NCI-H446 treated with DMSO at 0.1 percent for 48 hours (cell line): ENCODE measurements around the gene CCL15.

Source experiments
- DNase-seq: peaks from one replicate; lab custom pipeline; 2025; lab: John Stamatoyannopoulos, UW

CCL15 gene

DNA sequence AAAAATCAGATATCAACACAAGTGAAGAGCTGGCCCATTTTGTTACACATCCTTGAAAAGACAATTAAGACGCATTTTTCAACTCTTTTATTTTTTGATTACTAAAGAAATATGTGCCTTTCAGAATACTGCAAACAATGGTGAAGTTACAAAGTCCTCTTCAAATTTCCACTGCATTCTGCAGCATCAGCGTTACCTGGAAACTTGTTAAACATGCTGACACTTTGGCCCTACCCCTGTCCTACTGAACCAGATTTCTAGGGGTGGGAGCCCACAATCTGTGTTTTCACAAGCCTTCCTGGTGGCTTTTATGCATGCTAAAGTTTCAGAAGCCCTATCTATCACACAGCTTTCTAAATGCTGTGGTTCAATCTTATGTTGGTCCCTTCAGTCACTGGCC, 10.3 kb downstream of the CCL15 start:
- no peak for DNase-seq

DNA sequence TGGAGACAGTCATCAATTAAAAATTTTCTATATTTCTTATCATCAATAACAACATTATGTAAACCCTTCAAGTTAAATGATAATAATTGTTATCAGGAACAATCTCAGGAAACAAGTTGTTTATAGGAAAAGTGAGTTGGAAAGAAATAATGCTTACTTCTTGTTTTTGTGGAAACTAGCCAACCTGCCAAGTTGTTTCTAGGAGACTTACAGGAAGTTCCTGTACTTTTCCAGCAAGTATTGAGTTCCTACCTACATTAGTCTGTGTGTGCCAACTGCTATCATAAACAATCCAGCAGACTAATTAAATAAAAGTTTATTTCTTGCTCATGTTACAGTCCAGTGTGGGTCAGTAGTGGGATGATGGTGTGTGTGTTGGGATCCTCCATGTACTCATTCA, 13.2 kb downstream of the CCL15 start:
- DNase-seq = no peak

DNA sequence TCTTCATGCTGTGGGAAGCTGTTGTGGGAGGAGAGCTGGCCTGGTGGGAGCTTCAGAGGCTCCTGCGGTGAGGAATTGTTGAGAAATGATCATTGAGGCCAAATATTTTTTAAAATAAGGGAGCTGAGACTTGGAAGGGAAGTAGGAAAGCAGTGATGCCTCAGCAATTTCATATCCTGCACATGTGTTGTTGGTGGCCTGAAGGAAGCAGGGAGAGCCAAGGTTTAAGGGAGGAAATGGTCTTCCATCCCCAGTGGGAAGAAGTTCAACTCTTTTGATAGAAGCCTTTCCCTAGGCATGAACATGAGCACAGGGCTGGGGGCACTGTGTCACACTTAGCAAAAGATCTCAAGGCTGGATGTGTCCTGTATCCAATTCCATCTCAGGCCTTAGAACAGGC, 14.7 kb downstream of the CCL15 start, which contains the start of gene CCL14:
Gene CCL14, minus strand, starts transcription at position 87 of the 400 bp plus-strand sequence. Its CDS starts 80 bp downstream, at position 7.
- no peak for DNase-seq

DNA sequence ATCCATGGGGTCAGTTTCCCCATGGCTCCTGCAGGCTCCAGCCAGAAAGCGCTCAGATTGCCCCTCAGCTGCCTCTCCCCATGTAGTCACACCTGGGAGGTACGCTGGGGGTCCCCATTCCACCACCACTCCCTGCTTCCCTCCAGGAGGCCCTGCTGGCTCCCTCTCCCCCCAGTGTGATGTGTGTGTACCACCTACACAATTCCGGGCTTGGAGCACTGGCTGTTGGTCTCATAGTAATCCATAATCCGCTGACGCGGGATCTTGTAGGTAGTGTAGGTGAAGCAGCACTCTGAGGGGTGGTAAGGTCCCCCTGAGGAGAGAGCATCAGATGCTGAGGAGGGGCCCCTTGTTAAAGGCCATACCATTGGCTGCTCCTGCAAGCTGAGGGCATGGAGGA, 17.2 kb downstream of the CCL15 start:
- no peak for DNase-seq

DNA sequence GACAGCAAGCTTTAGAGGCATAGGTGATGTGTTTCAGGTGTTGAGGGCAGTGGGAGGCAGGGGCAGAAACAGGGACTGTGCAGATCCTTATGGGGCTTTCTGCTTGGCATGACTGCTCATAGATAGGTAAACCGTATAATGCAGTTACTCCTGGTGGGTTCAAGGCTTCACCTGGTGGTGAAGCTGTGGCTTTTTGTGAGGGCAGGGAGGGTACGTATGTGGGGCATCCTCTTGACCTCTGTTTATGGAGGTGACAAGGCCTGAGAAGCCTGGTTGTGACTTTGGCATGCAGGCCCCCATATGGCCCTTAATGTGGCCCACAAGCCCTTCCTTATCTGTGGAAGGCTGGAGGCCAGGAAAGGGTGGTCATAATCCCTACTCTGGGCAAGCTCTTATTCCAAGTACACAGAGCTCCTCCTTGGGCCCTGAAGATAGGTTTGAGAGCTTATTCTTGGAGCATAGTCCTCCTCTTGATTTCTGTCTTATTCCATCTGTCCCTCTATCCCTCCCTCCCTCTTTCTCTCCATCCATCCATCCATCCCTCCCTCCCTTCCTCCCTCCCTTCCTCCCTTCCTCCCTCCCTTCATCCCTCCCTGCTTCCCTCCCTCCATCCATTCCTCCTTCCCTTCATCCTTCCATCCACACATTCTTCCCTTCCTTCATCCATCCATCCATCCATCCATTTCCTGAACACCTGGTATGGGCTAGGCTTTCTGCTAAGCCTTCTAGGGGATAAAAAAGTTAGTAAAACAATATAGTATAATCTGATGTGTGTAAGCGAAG, 18.8 kb downstream of the CCL15 start:
- DNase-seq = no peak

DNA sequence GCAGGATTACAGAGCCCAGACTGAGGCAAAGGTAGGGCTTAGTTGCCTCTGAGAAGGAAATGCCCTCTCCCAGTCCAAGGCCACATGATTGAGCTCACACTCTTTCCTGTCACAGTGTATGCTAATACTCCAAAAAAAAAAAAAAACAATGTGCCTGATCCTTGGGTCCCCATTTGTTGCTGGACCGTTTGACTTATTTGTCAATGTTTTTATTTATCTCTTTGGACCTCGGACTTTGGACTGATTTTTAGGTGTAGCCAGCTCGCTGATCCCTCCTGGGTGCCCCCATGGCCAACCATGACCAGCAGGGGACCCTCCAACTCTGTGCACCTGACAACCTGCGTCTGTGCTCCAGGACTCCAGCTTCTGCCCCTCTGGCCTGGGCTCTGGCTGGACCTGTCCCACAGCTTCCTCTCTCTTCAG, 19.4 kb downstream of the CCL15 start:
- DNase-seq = no peak

DNA sequence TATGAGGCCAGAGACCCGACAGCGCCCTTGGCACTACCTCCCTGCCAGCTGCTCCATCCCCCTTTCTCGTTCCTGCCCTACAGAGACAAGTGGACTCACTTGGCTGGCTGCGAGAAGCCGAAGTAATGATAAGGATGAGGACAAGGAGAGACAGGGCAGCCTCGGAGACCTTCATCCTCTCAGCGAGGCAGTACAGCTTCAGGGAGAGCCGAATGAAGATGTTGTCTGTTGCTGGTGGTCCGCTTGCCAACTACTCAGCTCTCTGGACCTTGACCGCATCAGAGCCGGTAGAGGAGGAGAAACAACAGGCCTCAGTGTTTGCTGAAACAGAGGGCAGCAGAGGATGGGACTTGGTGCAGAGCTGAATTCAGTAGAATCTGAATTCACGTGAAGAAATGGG, 20.1 kb downstream of the CCL15 start, which contains the start of gene CCL16:
Gene CCL16, minus strand, starts transcription at position 252 of the 400 bp plus-strand sequence. Its CDS starts 77 bp downstream, at position 175.
- DNase-seq = no peak

DNA sequence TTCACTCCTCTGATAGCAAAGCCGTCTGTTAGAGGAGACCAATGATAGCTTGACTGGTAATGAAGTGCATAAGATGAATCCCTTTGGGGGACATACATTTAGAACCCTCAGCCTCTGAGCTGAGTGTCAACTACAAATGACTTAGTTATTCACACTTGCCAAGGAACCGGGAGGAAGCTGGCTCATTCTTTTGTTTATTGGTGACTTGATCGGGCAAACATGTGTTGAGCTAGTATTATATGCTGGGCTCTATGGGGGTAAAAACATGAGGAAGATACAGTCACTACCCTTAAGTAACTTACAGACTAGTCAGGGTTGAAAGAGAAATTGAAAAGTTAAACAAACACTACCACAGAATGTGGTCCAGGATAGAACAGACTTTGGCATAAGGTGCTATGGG, 23.0 kb downstream of the CCL15 start:
- DNase-seq = no peak

DNA sequence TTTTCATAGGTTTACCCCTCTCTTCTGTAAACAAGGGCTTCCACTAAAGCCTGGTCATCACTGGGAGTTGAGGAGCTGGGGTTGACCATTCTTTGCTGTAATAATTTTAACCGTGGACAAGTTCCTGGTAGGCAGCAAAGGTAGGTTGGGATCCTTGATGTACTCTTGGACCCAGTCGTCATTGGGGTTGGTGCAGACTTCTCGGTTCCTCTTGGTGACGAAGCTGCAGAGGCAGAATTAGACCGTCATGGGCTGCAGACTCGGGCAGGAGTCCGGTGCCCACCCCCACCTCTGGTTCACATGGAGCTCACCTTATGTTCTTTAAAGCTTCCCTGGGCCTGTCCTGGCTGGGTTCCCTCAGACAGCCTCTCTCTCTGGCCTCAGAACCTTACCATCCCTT, 23.8 kb downstream of the CCL15 start:
- no peak for DNase-seq

DNA sequence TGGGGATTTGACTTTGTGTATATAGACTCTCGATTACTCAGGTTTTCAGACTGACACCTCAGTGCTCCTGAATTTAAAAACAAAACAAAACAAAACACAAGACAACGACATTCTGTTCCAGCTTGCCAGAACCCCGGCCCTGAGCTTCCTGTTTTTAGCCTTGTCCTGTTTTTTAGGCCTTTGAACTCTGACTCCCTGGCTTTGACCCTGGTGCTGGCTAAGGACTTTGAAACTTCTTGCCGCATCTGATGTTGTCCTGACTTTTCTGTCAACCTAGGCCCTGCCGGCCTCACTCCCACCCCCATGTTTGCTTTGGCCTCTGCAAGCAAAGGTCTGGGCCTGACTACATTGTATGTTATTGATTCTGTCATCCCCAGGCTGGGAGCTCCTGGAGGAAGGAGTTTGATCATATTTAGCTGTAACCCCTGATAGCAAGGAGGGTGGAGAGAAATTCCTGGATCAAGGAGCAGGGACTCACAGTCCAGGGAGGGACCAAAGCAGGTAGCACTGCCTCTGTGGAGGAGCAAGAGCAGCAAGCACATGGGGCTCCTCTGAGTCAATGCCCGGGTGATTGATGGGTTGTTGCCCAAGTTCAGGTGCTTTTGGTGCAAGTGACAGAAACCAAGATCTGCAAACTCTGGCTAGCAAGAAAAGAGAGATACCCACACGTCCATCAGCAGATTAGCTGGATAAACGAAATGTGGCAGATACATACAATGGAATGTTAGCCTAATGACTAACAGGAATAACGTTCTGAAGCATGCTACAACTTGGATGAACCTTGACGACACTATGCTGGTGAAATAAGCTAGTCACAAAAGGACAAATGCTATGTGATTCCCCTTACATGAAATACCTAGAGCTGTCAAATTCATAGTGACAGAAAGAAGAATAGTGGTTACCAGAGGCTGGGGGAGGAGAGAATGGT, 27.8 kb downstream of the CCL15 start:
- no peak for DNase-seq

DNA sequence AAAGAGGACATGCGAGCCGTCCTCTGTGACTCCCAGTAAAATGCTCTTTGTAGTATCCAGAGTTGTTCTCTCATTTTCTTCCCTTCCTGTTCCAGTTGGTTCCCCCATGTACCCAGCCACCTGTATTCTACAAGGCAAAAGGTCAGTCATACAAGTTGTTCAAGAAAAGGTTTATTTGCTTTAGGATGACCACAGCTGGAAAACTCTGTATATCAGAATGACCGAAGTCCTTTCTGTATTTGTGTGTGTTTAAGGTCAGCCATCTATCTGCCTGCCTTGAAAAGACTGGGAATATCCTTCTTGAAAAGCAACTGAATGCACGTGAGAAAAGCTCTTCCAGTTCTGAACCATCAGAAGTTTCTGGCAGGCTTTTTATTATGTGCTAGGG, 28.4 kb downstream of the CCL15 start:
- DNase-seq = no peak

DNA sequence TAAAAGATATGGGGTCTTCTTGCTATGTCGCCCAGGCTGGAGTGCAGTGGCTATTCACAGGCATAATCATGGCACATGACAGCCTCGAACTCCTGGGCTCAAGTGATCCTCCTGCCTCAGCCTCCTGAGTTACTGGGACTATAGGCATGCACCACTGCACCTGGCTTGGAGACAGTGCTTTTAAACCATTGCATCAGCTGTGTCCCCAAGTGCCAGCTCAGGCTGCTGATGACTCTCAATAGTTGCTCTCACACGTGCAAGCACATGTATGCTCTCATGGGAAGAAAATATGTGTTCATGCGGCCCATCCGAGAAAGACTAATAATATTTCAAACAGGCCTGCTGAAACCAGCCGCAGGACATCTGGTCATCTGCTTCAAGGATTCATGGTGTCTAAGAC, 28.8 kb downstream of the CCL15 start:
- no peak for DNase-seq

DNA sequence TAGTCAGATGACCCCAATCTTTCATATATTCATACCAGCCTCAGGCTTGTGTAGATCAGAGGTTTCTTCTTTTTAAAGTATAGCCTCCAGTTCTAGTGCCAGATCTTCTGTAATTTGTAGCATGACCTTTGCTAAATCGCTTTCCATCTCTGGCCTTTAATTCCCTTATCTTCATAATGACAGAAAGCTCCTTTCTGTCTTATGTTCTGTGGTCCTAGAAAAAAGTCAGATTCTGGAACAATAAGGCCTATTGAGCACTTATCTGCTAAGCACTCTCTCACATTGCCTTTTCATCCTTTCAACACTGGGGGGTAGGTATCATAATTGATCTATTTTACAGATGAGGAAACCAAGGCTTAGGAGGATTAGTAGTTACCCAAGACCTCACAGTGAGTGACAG, 29.3 kb downstream of the CCL15 start:
- DNase-seq = no peak

DNA sequence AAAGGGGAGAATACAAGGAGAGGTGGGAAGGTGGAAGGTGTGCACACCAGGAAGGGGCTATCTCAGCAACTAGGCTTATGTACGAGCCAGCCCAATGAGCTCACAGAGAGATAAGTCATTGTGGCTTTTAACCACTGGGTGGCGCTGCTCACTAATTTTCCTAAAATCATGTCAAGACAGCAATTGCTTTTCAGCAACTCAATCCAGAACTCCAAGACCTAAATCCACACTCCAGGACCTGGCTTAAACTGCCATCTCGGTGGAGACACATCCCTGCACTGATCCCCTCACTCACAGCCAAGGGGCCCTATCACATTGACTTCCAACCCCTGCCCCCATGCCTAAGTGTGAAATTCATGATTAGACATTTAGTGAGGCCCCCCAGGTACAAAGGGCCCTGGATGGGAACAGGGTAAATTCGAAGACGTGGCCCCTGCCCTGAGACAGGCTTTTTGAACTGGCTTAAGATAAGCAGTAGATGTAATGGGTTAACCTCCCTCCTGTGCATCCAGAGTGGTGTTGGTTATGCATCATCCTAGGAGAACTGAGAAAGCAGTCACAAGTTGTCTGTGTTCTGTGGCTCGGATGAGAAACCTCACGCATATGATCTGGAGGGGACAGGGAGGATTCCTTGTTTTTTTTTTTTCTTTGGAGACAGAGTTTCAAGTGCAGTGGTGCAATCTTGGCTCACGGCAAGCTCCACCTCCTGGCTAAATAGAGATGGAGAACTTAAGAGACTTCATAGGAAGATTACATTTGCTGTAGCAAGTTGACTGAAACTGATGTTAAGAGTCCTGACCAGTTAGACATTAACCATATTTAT, 31.6 kb downstream of the CCL15 start:
- peak; percentile 16 for DNase-seq

DNA sequence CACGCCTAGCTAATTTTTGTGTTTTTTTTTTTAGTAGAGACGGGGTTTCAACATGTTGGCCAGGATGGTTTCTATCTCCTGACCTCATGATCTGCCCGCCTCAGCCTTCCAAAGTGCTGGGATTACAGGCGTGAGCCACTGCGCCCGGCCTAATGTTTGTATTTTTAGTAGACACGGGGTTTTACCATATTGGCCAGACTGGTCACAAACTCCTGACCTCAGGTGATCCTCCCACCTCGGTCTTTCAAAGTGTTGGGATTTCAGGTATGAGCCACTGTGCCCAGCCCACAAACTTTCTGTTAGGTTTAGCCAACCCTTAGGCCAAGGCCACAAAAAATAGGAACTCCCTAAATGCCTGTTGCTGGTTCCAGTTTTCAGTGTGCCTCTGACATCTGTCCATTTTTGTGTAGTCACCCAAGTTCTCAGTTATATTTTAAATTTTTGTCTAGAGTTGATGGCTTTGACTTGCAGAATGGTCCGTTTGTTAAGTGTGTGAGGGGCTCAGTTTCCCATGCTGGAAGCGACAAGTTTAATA, 32.8 kb downstream of the CCL15 start:
- no peak for DNase-seq

DNA sequence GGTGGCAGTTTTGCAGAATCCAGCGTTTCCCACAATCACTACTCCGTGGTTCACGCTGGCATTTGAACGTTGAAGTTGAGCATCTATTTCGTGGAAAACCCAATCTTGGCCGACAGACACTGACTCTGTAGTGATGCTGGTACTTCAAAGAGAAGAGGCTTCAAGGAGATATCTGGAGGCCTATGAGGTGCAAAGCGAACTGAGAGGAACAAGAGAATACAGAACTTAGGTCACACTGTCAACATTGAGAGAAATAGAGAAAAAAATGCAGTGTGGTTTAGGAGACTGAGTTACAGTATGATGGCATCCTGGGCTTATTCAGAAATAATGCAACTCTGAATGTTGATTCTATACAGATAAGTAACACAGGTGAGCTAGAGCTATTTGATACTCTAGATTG, 36.1 kb downstream of the CCL15 start:
- DNase-seq = no peak

DNA sequence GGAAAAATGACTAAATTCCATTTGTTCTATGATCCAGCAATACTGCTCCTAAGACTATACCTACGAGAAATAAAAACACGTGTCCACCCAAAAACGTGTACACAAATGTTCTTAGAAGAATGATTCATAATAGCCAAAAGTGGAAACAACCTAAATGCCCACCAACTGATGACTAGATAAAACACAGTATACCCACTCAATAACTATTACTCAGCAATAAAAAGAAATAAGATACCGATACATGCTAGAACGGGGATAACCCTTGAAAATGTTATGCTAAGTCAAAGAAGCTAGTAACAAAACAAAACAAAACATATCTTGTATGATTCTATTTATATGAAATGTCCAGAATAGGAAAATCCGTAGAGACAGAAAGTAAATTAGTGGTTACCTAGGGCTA, 37.7 kb downstream of the CCL15 start:
- no peak for DNase-seq

DNA sequence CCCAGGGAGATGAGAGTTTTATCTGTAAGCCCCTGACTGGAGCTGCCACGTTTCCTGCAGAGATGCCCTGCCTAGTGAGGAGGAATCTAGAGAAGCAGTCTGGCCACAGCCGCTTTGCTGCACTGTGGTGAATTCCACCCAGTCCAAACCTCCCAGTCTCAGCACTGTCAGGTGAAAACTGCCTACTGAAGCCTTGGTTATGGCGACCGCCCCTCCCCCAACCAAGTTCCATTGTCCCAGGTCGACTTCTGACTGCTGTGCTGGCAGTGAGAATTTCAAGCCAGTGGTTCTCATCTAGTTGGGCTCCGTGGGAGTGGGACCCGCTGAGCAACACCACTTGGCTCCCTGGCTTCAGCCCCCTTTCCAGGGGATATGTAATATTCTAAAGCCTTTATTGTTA, 47.6 kb downstream of the CCL15 start:
- no peak for DNase-seq

DNA sequence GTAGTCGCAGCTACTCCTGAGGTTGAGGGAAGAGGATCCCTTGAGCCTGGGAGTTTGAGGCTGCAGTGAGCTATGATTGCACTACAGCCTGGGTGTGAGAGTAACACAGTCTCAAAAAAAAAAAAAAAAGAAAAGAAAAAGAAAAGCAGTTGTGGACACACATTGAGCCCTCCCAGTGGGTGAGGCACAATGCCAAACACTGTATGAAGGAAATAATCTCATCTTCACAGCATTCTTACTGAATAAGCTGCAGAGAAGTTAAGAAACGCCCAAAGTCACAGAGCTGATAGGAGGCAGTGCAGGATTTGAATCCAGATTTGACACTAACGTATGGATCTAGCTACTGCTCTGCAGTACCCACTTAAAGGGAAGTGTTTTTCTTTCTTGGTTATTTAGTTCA, 52.0 kb downstream of the CCL15 start:
- no peak for DNase-seq

DNA sequence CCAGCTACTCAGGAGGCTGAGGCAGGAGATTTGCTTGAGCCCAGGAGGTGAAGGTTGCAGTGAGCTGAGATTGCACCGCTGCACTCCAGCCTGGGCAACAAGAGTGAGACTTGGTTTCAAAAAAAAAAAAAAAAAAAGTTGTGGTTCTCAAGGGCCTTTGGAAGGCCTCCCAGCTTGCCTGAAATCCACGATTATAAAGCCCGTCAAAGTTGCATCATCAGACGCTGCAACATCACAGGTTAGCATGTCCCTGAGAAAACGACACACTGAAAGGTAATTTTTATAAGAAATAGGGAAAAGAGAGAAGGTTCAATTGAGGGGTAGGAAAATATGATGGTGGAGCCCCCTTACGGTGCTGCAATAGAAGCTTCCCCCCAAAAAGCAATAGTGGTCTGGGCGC, 53.3 kb downstream of the CCL15 start:
- no peak for DNase-seq
